Measurements from ENCODE around the gene SPAG5. TPM values are rescaled to one million over a fixed set of nuclear protein-coding genes. Genes with fewer than 3 reads are reported as not detected.

Gene SPAG5
- total RNA-seq, 4 donors from 2014 or later, result 1.1 to 9.0 (median 4.7) TPM

DNA sequence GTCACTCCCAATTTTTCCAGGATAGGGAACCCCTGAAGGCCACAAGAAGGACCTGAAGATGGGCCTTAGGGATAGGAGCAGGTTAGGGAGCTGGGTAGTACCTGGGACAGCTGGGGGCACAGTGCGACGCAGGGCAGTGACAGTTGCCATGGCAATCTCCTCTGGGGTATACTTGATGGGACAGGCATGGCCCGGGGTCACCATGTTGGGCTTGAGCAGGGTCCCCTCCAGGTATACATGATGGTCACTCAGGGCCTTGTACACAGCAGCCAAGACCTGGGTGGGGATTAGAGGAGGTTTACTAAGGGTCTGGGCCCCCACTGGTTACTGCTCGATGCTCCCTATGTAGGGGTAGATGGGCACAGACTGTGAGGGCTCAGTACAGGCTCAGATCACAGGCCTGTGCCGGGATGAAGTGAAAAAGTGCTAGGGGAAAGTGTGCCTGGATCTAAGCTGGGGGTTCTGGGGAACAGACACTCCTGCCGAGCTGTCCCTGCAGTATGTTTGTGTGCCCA is 24.8 kb downstream of the SPAG5 start:
- no peak for TF ChIP-seq CTCF (IDR thresholded peaks at IDR 0.05; ENCODE audit: low read depth)

DNA sequence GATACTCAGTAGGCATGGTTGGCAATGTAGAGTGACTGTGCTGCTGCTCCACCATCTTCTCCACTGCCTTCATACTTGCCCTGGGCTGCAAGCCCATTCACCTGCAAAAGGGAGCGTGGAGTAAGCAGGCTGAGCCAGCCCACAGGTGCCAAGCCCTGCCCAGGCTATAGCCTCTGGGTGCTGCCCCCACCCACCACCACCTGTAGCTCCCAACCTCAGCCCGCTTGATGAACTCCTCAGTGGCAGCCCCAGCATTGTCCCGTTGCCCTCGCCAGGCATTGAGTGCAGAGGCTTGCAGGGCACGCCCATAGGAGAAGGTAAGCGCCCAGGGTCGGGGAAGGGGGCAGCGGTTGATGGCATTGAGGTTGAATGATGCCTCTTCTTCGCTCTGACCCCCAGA is 25.3 kb downstream of the SPAG5 start:
- TF ChIP-seq CTCF (IDR thresholded peaks at IDR 0.05; ENCODE audit: low read depth), result no peak

DNA sequence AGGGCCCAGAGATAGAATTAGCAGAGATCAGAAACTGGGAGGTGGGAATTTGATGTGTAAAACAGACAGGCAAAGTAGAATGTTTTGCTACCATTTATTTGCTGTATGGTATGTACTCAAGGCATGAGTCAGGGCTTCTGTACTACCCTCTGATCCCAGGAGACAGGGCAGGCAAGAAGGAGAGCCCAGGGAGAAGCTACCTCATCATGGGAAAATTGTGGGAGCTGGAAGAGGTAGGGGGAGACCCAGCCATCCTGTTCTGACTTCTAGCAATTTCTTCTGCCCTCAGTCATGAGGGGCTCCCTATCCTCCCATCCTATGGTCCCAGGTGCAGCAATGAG is 25.8 kb downstream of the SPAG5 start:
- no peak for TF ChIP-seq CTCF (IDR thresholded peaks at IDR 0.05; ENCODE audit: low read depth)

- no peak for TF ChIP-seq CTCF (IDR thresholded peaks at IDR 0.05; ENCODE audit: low read depth)
Observed at GRCh38 chr17:28572259-28573039, 26.4 kb downstream of the SPAG5 start.

- TF ChIP-seq CTCF (IDR thresholded peaks at IDR 0.05; ENCODE audit: low read depth), result no peak
Observed at GRCh38 chr17:28571361-28572122, 27.3 kb downstream of the SPAG5 start, which contains the start of gene PIGS. PIGS (minus strand) TSS chr17:28571524; CDS start chr17:28571496, 28 bp downstream.

DNA sequence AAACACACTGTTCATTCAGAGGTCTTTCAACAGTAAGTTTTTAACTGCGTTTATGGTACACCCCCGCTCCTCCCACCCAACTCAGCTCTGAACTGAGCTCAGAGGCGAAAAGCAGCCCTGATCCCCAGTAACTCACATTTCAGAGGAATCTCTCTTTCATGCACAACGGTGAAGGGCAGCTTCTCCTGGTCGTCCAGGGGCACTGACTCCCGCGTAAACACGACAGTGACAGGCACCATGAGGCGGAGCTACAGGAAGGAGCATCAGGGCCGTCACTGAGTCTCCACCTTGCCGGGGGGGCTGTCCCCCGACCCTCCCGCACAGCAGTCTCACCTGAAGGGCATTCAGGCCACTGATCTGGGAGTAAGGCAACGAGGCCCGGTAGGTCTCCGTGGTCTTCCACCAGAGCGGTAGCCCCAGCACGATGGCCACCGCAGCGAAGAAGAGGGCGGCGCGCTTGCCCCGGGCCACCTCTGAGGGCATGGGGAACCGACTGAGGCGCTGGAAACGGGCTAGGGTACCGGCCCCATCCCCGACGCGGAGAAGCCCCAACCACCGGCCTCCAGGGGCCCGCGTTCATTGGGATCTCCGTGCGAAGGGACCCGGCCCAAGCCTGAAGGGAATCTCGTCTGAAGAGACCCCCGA is 28.0 kb downstream of the SPAG5 start:
- no peak for TF ChIP-seq CTCF (IDR thresholded peaks at IDR 0.05; ENCODE audit: low read depth)

DNA sequence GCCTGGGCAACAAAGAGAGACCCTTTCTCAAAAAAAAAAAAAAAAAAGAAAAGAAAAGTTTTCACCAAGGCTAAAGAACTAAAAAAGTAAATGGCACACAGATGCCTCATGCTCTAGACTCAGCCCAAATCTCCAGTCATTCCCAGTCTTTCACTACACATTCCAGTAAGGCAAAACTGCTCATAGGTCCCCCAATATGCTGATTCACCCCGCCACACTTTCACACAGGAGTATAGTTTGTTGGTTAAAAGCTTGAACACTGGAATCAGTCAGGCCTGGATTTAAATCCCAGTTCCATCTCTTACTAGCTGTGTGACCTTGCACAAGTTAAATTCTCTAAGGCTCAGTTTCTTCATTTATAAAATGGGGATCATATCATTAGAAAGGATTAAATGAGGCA is 29.4 kb downstream of the SPAG5 start:
- TF ChIP-seq CTCF (IDR thresholded peaks at IDR 0.05; ENCODE audit: low read depth), result no peak
